MM.1S (cell line): ENCODE measurements around the gene TGFB2.

Source experiments
- DNase-seq: peaks from one replicate; pipeline ENCODE4 v3.0.0-alpha.2; 2015
- H2AFZ ChIP-seq: fragments of 300-600 bp; sonication (generic); 2 replicates; pipeline ENCODE4 v1.6.0; 2016; ENCODE audit warnings: antibody characterized with exemption, low read length
- H3F3A ChIP-seq: fragments of 300-600 bp; sonication (generic); 2 replicates; pipeline ENCODE4 v1.6.1; 2016; ENCODE audit warnings: mild to moderate bottlenecking, antibody characterized with exemption, low read length, moderate library complexity, mixed read lengths; ENCODE audit not compliant: insufficient read depth
- H3K27ac ChIP-seq: fragments of 300-600 bp; sonication (generic); 2 replicates; pipeline ENCODE4 v1.5.1; 2016; ENCODE audit warnings: mild to moderate bottlenecking, low read length
- H3K27me3 ChIP-seq: fragments of 300-600 bp; sonication (generic); replicated peaks from 2 replicates; pipeline ENCODE4 v1.6.0; 2016; ENCODE audit warnings: low read length; ENCODE audit not compliant: insufficient read depth
- H3K36me3 ChIP-seq: fragments of 300-600 bp; sonication (generic); replicated peaks from 2 replicates; pipeline ENCODE4 v1.6.1; 2016; ENCODE audit warnings: mild to moderate bottlenecking, low read length, mixed read lengths; ENCODE audit not compliant: insufficient read depth
- H3K4me1 ChIP-seq: fragments of 300-600 bp; sonication (generic); 2 replicates; pipeline ENCODE4 v1.6.1; 2016; ENCODE audit warnings: low read length, mixed read lengths
- H3K4me2 ChIP-seq: fragments of 300-600 bp; sonication (generic); 2 replicates; pipeline ENCODE4 v1.6.0; 2016; ENCODE audit warnings: low read depth, low read length
- H3K4me3 ChIP-seq: fragments of 300-600 bp; sonication (generic); 2 replicates; pipeline ENCODE4 v1.5.1; 2016; ENCODE audit warnings: low read length, mixed read lengths
- H3K79me2 ChIP-seq: fragments of 300-600 bp; sonication (generic); 2 replicates; pipeline ENCODE4 v1.6.1; 2016; ENCODE audit warnings: mixed run types, low read length, mixed read lengths
- H3K9ac ChIP-seq: fragments of 300-600 bp; sonication (generic); 2 replicates; pipeline ENCODE4 v1.6.1; 2016; ENCODE audit warnings: low read length, mixed read lengths
- H3K9me2 ChIP-seq: fragments of 300-600 bp; sonication (generic); replicated peaks from 2 replicates; pipeline ENCODE4 v1.6.1; 2016; ENCODE audit warnings: mild to moderate bottlenecking, low read length, mixed read lengths; ENCODE audit not compliant: insufficient read depth
- H3K9me3 ChIP-seq: fragments of 300-600 bp; sonication (generic); replicated peaks from 2 replicates; pipeline ENCODE4 v1.6.1; 2016; ENCODE audit warnings: mild to moderate bottlenecking, low read length, mixed read lengths; ENCODE audit not compliant: insufficient read depth
- H4K20me1 ChIP-seq: fragments of 300-600 bp; sonication (generic); 2 replicates; pipeline ENCODE4 v1.6.1; 2016; ENCODE audit warnings: mild to moderate bottlenecking, low read length, moderate library complexity, mixed read lengths; ENCODE audit not compliant: insufficient read depth
- CTCF ChIP-seq: fragments of 300-600 bp; sonication (generic); IDR thresholded peaks from 2 replicates; pipeline ENCODE4 v1.5.1; 2016; ENCODE audit warnings: antibody characterized with exemption, low read length, mixed read lengths
- EZH2 ChIP-seq: fragments of 300-600 bp; sonication (generic); optimal IDR thresholded peaks from 2 replicates; pipeline ENCODE3; 2017; ENCODE audit warnings: low read depth, mild to moderate bottlenecking, antibody characterized with exemption, low read length, mixed read lengths
- EZH2phosphoT487 ChIP-seq: fragments of 300-600 bp; sonication (generic); IDR thresholded peaks from 2 replicates; pipeline ENCODE4 v1.6.1; 2018; ENCODE audit warnings: antibody characterized with exemption, low read length

Gene TGFB2

GRCh38 chr1:218412171-218412570, 67.0 kb downstream of the TGFB2 start:
- Histone ChIP-seq H3K9me3 (no peaks in the 10 kb centered on the region), H3K27me3 (no peaks in the 10 kb centered on the region), H3K4me2 (no peak overlapping the region), H2AFZ (no peak overlapping the region), H3K9ac (no peak overlapping the region), H4K20me1 (no peaks in the 10 kb centered on the region), H3K79me2 (no peaks in the 10 kb centered on the region), H3K4me3 (no peak overlapping the region), H3F3A (no peaks in the 10 kb centered on the region), H3K27ac (no peak overlapping the region), H3K9me2 (no peaks in the 10 kb centered on the region), H3K36me3 (no peaks in the 10 kb centered on the region), H3K4me1 (no peaks in the 10 kb centered on the region)
- DNase-seq, result no peak
- TF ChIP-seq CTCF (no peak), EZH2phosphoT487 (no peak), EZH2 (no peak)

DNA sequence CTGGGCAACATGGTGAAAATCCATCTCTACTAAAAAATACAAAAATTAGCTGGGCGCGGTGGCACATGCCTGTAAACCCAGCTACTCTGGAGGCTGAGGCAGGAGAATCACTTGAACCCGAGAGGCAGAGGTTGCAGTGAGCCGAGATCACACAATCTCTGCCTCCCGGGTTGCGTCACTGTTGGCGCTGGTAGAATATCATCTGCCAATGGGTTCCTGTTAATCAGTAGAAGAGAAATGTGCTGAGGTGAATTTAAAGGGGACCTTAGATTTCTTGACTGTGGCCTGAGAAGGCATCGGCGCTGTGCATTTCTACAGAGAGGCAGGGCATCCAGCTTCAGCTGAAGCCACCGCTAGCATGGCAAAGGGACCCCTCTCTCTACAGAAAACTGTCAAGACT, 68.0 kb downstream of the TGFB2 start:
- no peak overlapping the region for H3K4me3 ChIP-seq
- no peak for TF ChIP-seq CTCF
- TF ChIP-seq EZH2, result no peak
- no peak for TF ChIP-seq EZH2phosphoT487
- no peaks in the 10 kb centered on the region for H3K79me2 ChIP-seq

GRCh38 chr1:218414060-218414728, 69.1 kb downstream of the TGFB2 start:
- DNase-seq, result no peak
- Histone ChIP-seq H4K20me1 (no peaks in the 10 kb centered on the region), H3K9ac (no peak overlapping the region), H3K27ac (no peak overlapping the region), H3K27me3 (no peaks in the 10 kb centered on the region), H2AFZ (no peak overlapping the region), H3K79me2 (no peaks in the 10 kb centered on the region), H3K9me3 (no peaks in the 10 kb centered on the region), H3K4me1 (no peaks in the 10 kb centered on the region), H3K4me2 (no peak overlapping the region), H3K36me3 (no peaks in the 10 kb centered on the region), H3F3A (no peaks in the 10 kb centered on the region), H3K4me3 (no peak overlapping the region), H3K9me2 (no peaks in the 10 kb centered on the region)
- TF ChIP-seq EZH2phosphoT487 (no peak), EZH2 (no peak), CTCF (no peak)

More for the DNA sequence above, 68.0 kb downstream of the TGFB2 start:
- no peaks in the 10 kb centered on the region for H3K4me1 ChIP-seq
- H3K27me3 ChIP-seq, result no peaks in the 10 kb centered on the region
- no peaks in the 10 kb centered on the region for H3K9me3 ChIP-seq
- H3K4me2 ChIP-seq, result no peak overlapping the region
- no peaks in the 10 kb centered on the region for H4K20me1 ChIP-seq
- H2AFZ ChIP-seq, result no peak overlapping the region
- DNase-seq, result no peak
- no peaks in the 10 kb centered on the region for H3K36me3 ChIP-seq
- no peak overlapping the region for H3K9ac ChIP-seq
- no peaks in the 10 kb centered on the region for H3F3A ChIP-seq
- no peaks in the 10 kb centered on the region for H3K9me2 ChIP-seq
- no peak overlapping the region for H3K27ac ChIP-seq
